Activated T-cell treated with anti-CD3 and anti-CD28 coated beads, Interleukin-2, amount 50 U/mL, for 4 hours (primary cell): ENCODE data around the gene NTNG1. TPM values are rescaled to one million over a fixed set of nuclear protein-coding genes. Genes with fewer than 3 reads are reported as not detected.
"Not testable (repeated sequence)": the region's sequence is repeated elsewhere in the genome, so short reads cannot be mapped to it uniquely, and the experiment has no call there.

Experiments
- ATAC-seq, 2 donors: fragments of 200-7000 bp; cut with Tn5 transposase; one replicate each; pipeline ENCODE4 v1.10.0; 2021
- DNase-seq: peaks from one replicate; pipeline ENCODE4 v3.0.0-alpha.2; 2020
- H3K27me3 Mint-ChIP-seq: one replicate; pipeline ENCODE4 v1.8.0; 2021; ENCODE audit warnings: low read depth, mixed read lengths
- H3K36me3 Mint-ChIP-seq: one replicate; pipeline ENCODE4 v1.8.0; 2022; ENCODE audit warnings: mixed read lengths; ENCODE audit not compliant: insufficient read depth
- H3K4me1 Mint-ChIP-seq: one replicate; pipeline ENCODE4 v1.8.0; 2021; ENCODE audit warnings: low read depth, mixed read lengths
- H3K4me3 Mint-ChIP-seq: one replicate; pipeline ENCODE4 v1.8.0; 2021; ENCODE audit warnings: mild to moderate bottlenecking, moderate library complexity, mixed read lengths
- H3K9me3 Mint-ChIP-seq: one replicate; pipeline ENCODE4 v1.8.0; 2021; ENCODE audit warnings: mixed read lengths
- total RNA-seq, 3 donors: library from RNA; stranded (reverse); gene quantifications; one replicate each; pipeline ENCODE4 v1.2.1, GENCODE V29; 2021

The NTNG1 gene
- total RNA-seq, 3 donors from 2014 or later: not detected

GRCh38 chr1:107196973-107197562 lies 56.2 kb downstream of the NTNG1 start:
- no peaks in the 10 kb centered on the region for H3K27me3 Mint-ChIP-seq
- DNase-seq (no peak), ATAC-seq (no peak)
- no peak overlapping the region for H3K4me3 Mint-ChIP-seq
- H3K36me3 Mint-ChIP-seq: no peaks in the 10 kb centered on the region
- peaks cover 11% of the 10 kb centered on the region for H3K9me3 Mint-ChIP-seq
- H3K4me1 Mint-ChIP-seq: no peaks in the 10 kb centered on the region

- Mint-ChIP-seq H3K27me3 (no peaks in the 10 kb centered on the region), H3K4me3 (no peak overlapping the region), H3K9me3 (peaks cover 16% of the 10 kb centered on the region), H3K36me3 (no peaks in the 10 kb centered on the region), H3K4me1 (no peaks in the 10 kb centered on the region)
- DNase-seq: no peak
- ATAC-seq: no peak
Observed at GRCh38 chr1:107198561-107198960, 57.7 kb downstream of the NTNG1 start.

GRCh38 chr1:107200631-107201030 lies 59.8 kb downstream of the NTNG1 start:
- ATAC-seq: no peak
- Mint-ChIP-seq H3K4me3 (no peak overlapping the region), H3K36me3 (no peaks in the 10 kb centered on the region)

GRCh38 chr1:107202007-107202406 lies 61.2 kb downstream of the NTNG1 start:
- ATAC-seq: no peak
- DNase-seq: no peak
- no peaks in the 10 kb centered on the region for H3K36me3 Mint-ChIP-seq
- no peak overlapping the region for H3K4me3 Mint-ChIP-seq
- no peaks in the 10 kb centered on the region for H3K4me1 Mint-ChIP-seq
- peaks cover 19% of the 10 kb centered on the region for H3K9me3 Mint-ChIP-seq
- no peaks in the 10 kb centered on the region for H3K27me3 Mint-ChIP-seq

More at GRCh38 chr1:107200631-107201030, 59.8 kb downstream of the NTNG1 start:
- Mint-ChIP-seq H3K27me3 (no peaks in the 10 kb centered on the region), H3K9me3 (peaks cover 19% of the 10 kb centered on the region), H3K4me1 (no peaks in the 10 kb centered on the region)
- no peak for DNase-seq

GRCh38 chr1:107213225-107213624 lies 72.4 kb downstream of the NTNG1 start:
- Mint-ChIP-seq H3K9me3 (peaks cover 7% of the 10 kb centered on the region), H3K4me3 (no peak overlapping the region), H3K36me3 (no peaks in the 10 kb centered on the region), H3K27me3 (no peaks in the 10 kb centered on the region), H3K4me1 (no peaks in the 10 kb centered on the region)
- ATAC-seq (no peak), DNase-seq (no peak)

- no peak for ATAC-seq
Observed at GRCh38 chr1:107220036-107220435, 79.2 kb downstream of the NTNG1 start.

GRCh38 chr1:107225706-107226105 lies 84.9 kb downstream of the NTNG1 start:
- ATAC-seq (no peak), DNase-seq (no peak)
- Mint-ChIP-seq H3K4me3 (no peak overlapping the region), H3K27me3 (no peaks in the 10 kb centered on the region), H3K9me3 (peaks cover 3% of the 10 kb centered on the region), H3K36me3 (no peaks in the 10 kb centered on the region), H3K4me1 (no peaks in the 10 kb centered on the region)

More at GRCh38 chr1:107220036-107220435, 79.2 kb downstream of the NTNG1 start:
- no peak overlapping the region for H3K4me3 Mint-ChIP-seq
- DNase-seq: no peak
- H3K9me3 Mint-ChIP-seq: peaks cover 9% of the 10 kb centered on the region
- H3K4me1 Mint-ChIP-seq: no peaks in the 10 kb centered on the region
- H3K27me3 Mint-ChIP-seq: no peaks in the 10 kb centered on the region
- no peaks in the 10 kb centered on the region for H3K36me3 Mint-ChIP-seq

- H3K4me3 Mint-ChIP-seq: no peak overlapping the region
- no peaks in the 10 kb centered on the region for H3K36me3 Mint-ChIP-seq
- no peaks in the 10 kb centered on the region for H3K27me3 Mint-ChIP-seq
- no peaks in the 10 kb centered on the region for H3K4me1 Mint-ChIP-seq
- no peak for ATAC-seq
- H3K9me3 Mint-ChIP-seq: peaks cover 3% of the 10 kb centered on the region
- no peak for DNase-seq
Observed at GRCh38 chr1:107228704-107229371, 88.0 kb downstream of the NTNG1 start.

GRCh38 chr1:107229711-107230110 lies 88.9 kb downstream of the NTNG1 start:
- no peaks in the 10 kb centered on the region for H3K4me1 Mint-ChIP-seq
- no peak for DNase-seq
- H3K9me3 Mint-ChIP-seq: peaks cover 6% of the 10 kb centered on the region
- no peak for ATAC-seq
- H3K27me3 Mint-ChIP-seq: no peaks in the 10 kb centered on the region
- H3K36me3 Mint-ChIP-seq: no peaks in the 10 kb centered on the region
- no peak overlapping the region for H3K4me3 Mint-ChIP-seq

- DNase-seq (no peak), ATAC-seq (no peak)
- no peaks in the 10 kb centered on the region for H3K27me3 Mint-ChIP-seq
- H3K9me3 Mint-ChIP-seq: peaks cover 6% of the 10 kb centered on the region
- no peaks in the 10 kb centered on the region for H3K36me3 Mint-ChIP-seq
- H3K4me1 Mint-ChIP-seq: no peaks in the 10 kb centered on the region
- no peak overlapping the region for H3K4me3 Mint-ChIP-seq
Observed at GRCh38 chr1:107230121-107230520, 89.3 kb downstream of the NTNG1 start.

- Mint-ChIP-seq H3K9me3 (peaks cover 14% of the 10 kb centered on the region), H3K27me3 (no peaks in the 10 kb centered on the region), H3K4me1 (no peaks in the 10 kb centered on the region), H3K4me3 (no peak overlapping the region), H3K36me3 (no peaks in the 10 kb centered on the region)
- ATAC-seq: no peak
- DNase-seq: no peak
Observed at GRCh38 chr1:107231291-107231690, 90.5 kb downstream of the NTNG1 start.

GRCh38 chr1:107232426-107232825 lies 91.6 kb downstream of the NTNG1 start:
- Mint-ChIP-seq H3K36me3 (no peaks in the 10 kb centered on the region), H3K27me3 (no peaks in the 10 kb centered on the region), H3K9me3 (peaks cover 24% of the 10 kb centered on the region), H3K4me3 (no peak overlapping the region), H3K4me1 (no peaks in the 10 kb centered on the region)
- ATAC-seq (no peak), DNase-seq (no peak)

GRCh38 chr1:107236760-107237159 lies 95.9 kb downstream of the NTNG1 start:
- H3K36me3 Mint-ChIP-seq: not testable (repeated sequence)

GRCh38 chr1:107243461-107243860 lies 102.6 kb downstream of the NTNG1 start:
- H3K36me3 Mint-ChIP-seq: no peaks in the 10 kb centered on the region
- no peak for ATAC-seq
- DNase-seq: no peak

More at GRCh38 chr1:107236760-107237159, 95.9 kb downstream of the NTNG1 start:
- not testable (repeated sequence) for DNase-seq, H3K27me3 Mint-ChIP-seq, ATAC-seq, H3K4me1 Mint-ChIP-seq, H3K4me3 Mint-ChIP-seq
- H3K9me3 Mint-ChIP-seq: peaks cover 33% of the 10 kb centered on the region

More at GRCh38 chr1:107243461-107243860, 102.6 kb downstream of the NTNG1 start:
- peaks cover 4% of the 10 kb centered on the region for H3K9me3 Mint-ChIP-seq
- H3K27me3 Mint-ChIP-seq: peaks cover 2% of the 10 kb centered on the region
- no peak overlapping the region for H3K4me3 Mint-ChIP-seq
- H3K4me1 Mint-ChIP-seq: no peaks in the 10 kb centered on the region
